Left renal pelvis (tissue), 4 donors: Measurements from ENCODE around the gene HRH1. TPM values are rescaled to one million over a fixed set of nuclear protein-coding genes. Genes with fewer than 3 reads are reported as not detected.
"Not testable (repeated sequence)": the region's sequence is repeated elsewhere in the genome, so short reads cannot be mapped to it uniquely, and the experiment has no call there.

Source experiments
- DNase-seq, 4 donors: peaks; one replicate each; pipeline ENCODE4 v3.0.0-alpha.2; 2013; ENCODE audit warnings: low read depth in 4 of 4, low spot score in 3 of 4
- polyA plus RNA-seq, 4 donors: library from polyadenylated mRNA; unstranded; fragments of 120-200 nt; gene quantifications; one replicate each; pipeline ENCODE4 v1.2.1, GENCODE V29; 2013; ENCODE audit not compliant: insufficient read length in 4 of 4

Gene HRH1
- polyA plus RNA-seq, 4 donors, result 2.2 to 11.6 (median 3.1) TPM

DNA sequence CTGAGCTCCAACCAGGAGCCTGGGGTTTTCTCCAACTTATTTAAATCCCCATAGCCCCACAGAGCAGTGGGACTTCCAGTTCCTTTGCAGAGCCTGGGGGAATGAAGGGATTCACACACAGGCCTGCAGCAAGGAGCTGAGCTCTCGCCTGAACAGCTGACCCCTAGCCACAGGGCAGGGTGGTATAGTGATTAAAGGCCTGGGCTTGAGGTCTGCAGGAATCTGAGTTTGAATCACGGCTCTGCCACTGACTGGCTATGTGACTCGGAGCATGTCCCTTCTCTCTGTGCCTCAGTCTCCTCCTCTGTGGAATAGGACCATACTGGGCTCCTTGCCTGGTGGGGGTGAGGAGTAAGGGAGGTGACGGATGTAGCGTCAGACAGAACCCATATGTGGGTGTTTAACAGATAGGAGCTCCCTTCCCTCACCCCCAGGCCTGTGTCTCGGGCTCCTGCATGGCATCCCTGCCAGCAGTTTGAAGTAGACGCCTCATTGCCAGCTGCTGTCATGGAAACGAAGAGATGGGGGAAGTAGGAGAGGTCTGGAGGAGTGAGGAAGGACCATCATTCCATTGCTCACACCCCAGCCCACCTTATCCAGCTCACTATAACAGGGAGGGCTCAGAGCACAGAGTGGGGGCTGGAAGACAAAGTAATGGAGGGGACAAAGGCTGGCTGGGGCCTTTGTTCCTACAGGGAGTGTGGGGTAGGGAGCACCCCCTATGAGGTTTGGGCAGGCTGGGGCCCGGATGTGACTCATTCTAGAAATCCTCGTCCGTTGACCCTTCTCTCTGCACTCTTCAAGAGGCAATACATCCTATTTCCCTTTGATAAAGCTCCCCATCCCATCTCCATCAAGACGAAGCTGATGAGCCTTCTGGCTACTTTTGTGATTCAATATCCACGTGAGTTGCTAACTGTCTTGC is 14.8 kb downstream of the HRH1 start:
- no peak for DNase-seq

DNA sequence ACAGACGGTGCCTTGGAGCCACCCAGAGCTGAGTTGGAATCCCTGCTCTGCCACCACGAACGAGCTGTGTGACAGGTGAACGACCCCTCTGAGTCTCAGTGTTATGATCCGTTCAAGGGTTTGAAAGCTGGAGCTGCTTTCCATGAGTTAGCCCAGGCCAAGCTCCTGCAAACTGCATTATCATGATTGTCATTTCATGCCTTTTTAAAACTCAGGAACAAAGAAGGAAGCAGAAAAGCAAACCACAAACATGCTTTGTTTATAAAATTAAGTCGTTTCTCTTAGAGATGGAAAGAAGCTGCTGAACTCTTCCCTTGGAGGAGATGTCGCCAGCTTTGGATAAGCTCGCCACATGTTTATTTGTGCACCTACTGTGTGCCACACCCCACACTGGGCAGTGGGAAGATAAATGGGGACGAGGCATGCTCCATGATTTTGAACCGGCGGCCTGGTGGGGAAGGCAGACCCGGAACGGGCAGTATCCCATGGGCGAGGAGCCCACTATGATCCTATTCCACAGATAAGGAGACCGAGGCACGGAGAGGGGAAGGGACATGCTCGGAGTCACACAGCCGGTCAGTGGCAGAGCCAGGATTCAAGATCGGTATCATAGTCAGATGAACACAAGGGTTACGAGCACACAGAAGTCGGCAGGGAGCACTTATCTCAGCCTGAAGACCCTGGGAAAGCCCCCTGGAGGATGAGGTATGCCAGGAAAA is 15.9 kb downstream of the HRH1 start:
- DNase-seq, result no peak

DNA sequence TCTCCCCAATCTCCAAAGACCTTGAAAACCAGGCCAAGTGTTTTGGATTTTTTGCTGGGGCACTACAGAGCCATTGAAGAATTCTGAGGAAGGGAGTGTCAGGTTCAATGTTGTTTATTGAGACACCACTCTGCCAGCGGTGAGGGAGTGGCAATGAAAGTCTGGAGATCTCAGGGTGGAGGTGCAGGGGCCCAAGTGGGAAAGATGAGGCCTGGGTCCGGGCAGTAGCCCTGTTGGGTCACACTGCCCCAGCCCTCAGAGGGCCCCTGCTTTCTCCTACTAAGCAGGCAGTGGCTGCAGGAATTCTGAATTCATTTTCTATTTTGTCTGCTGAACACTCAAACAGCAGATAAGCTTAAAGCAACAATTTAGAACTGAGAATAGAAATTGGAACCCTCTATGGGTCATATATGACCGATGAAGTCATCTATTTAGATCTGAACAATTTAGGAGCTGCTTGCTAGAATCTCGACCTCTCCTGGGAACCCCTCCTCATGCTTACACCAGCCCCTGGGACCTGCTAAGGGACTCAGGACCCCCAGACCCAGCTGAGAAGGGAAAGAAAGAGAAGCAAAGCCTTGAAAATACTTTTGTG is 17.9 kb downstream of the HRH1 start:
- DNase-seq, result no peak

DNA sequence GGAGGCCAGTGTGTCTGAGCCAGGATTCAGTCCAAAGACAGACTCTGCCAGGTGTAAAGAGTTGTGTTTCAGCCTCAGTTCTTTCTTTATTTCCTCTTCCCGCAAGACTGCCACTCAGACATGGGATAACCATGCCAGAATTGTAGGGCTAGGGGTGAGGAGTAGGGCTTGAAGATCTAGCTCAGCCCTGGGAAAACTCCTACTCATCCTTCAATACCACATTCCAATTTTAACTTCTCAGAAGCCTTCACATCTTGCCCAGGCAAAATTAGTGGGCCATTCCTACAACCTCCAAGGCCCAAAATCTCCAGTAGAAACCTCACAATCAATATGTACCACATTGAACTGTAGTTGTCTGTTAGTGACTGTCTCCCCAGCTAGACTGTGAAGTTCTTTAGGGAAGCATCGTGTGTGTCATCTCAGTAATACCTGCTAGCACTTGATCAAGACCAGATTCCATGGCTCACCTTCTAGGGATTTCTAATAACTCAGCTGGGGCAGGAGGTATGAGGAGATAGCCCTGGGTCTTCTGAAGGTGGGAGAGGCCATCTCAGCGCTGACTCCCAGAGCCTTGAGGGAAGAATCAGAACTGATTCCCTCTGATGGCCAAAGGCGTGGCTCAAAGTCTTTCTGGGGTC is 19.7 kb downstream of the HRH1 start:
- no peak for DNase-seq

DNA sequence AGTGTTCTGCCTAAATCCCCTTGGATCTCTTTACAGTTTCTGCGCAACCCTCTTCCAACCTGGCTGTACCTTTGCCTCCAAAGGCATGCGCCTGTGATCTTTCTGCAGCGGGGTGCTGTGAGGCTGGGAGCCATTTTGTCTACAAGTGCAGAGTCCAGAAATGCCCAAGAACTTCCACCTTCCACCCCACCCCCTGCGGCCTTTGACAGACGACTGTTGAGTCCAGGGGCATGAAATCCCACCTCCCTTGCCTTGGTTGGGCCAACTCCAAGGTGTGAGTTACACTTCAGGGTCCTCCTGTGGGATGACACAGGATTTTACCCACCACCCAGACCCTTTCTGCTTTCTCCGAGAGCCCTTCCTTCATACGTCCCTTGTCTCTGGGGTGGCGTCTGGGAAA is 24.1 kb downstream of the HRH1 start:
- no peak for DNase-seq

GRCh38 chr3:11184328-11184969 is 30.2 kb downstream of the HRH1 start:
- not testable (repeated sequence) for DNase-seq

GRCh38 chr3:11185144-11185543 is 30.9 kb downstream of the HRH1 start:
- DNase-seq, result no peak

DNA sequence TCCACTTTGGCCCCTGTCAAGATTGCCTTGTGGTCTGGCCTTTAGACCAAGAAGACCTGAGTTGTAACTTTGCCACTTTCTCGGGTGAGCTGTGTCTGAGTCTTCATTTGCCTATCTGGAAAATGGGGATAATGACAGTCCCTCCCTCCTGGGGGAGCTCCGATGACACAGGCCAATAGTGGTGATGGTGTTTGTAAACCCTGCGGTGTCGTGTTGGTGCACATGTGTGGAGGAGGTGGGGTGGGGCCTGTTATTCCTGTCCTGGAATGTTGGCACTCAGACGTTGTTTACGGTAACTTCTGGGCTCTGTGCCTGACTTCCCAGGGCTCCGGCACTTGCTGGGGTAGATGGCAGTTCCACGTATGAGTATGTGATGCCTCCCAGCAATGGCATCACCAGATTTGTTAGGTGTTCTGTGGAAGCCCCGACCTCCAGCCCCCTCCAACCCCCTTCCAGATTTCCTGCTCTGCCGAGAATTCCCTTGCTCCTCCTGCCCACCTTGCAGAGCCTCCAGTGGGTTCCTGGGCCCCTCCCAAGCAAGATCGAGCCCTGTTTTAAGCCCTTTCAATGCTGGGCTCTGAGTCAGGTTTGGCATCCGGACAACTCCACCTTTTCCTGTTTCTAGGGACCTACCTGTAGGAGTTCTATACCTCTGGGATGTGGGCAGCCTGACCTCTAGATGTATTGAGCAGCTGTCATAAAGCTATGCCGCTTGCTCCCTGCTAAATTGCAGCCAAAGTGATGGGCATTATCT is 31.4 kb downstream of the HRH1 start:
- no peak for DNase-seq

DNA sequence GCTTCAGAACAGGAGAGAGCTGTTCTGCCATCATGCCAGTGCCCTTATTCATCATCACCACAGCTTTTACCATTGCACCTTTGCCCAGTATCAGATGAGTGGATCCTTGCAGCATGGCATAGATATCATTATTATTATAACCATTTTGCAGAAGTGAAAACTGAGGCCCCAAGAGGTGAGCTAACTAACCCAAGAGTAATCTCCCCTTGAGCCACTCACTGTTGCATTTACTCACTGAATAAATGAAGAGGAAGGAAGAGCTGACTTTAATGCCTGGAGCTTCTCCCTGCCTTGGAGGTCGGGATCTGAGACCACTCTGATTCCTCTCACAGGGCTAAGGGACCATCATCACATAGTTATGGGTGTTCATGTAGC is 32.0 kb downstream of the HRH1 start:
- no peak for DNase-seq

DNA sequence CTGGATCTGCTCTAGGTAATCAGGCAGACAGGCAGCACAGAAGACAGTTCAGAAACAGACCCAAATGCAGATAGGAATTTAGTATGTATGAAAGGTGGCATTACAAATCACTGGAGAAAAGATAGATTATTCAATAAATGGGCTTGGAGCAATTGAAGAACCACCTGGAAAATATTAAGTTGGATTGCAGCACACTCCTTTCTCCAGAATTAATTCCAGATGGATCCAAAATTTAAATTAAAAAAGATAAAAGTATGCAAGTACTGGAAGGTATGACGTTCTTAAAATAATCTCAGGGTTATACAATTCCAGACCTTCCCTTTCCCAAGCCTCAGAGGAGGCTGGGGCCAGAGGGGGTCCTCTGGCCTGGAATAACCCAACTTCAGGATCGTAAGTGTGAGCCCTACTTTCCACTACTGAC is 32.5 kb downstream of the HRH1 start:
- DNase-seq, result no peak

DNA sequence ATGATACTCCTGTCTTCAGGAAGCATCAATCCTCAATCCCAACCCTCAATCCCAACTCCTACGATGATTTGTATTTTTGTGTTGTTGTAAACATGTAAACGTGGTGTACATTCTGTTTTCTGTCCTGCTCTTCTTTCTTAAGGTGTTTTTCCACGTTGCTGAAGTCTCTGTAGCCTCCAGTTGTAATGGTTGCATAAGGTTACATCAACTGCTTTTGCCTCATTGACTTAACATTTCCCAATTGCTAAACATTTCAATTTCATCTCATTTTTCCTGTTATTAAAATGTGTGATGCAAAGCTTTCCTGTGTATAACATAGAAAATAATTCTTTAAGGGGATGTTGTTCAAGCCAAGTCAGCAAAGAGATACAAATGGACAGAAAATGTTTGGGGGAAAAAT is 33.4 kb downstream of the HRH1 start:
- no peak for DNase-seq

DNA sequence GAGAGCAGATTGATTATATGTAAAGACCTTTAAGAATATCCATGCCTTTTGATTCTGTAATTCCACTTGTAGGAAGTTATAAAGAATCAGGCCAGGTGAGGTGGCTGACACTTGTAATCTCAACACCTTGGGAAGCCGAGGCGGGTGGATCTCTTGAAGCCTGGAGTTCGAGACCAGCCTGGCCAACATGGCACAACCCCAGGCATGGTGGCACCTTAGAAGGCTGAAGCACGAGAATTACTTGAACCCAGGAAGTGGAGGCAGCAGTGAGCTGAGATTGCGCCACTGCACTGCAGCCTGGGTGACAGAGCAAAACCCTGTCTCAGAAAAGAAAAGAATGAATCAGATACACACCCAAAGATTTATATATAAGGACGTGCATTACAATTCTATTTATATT is 33.9 kb downstream of the HRH1 start:
- no peak for DNase-seq

DNA sequence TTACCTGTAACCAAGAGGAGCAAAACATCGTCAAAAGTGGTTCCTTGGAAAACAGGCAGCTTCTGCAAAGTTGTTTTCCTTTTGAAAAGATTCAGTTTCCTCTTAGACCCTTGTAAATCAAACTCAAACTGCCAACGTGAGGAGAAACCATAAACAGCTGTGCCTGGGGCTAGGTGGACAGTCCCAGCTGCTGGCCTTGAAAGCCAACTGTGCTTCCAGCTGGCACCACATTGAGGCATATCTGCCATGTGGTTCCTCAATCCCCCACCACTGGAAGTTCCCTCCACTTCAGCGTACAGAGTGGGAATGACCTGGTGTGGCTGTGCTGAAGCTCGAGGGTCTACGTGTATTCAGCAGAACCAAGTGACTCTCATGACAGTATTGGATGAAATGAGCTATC is 40.9 kb downstream of the HRH1 start:
- DNase-seq, result no peak

- DNase-seq, result no peak
Observed at GRCh38 chr3:11195721-11196332, 41.5 kb downstream of the HRH1 start.

GRCh38 chr3:11197484-11197883 is 43.2 kb downstream of the HRH1 start:
- no peak for DNase-seq

DNA sequence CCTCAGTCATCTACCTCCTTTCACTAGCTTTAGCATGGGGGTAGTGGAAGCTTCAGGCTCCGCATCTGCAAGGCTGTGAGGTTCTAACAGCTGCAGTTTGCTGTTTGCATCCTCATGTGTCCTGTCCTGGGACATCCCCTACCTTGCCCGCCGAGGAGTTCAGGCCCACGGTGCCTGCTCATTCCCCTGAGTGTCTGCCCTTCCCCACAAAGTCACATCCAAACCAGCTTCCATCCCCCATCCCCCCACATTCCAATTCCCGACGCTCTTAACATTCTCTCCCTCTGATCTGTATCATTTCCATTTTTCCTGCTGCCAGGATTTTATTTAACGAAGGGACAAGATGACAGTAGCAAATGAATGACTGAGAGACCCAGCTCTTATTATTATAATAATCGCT is 43.8 kb downstream of the HRH1 start:
- DNase-seq, result no peak

- DNase-seq, result no peak
Observed at GRCh38 chr3:11198495-11198894, 44.2 kb downstream of the HRH1 start.

DNA sequence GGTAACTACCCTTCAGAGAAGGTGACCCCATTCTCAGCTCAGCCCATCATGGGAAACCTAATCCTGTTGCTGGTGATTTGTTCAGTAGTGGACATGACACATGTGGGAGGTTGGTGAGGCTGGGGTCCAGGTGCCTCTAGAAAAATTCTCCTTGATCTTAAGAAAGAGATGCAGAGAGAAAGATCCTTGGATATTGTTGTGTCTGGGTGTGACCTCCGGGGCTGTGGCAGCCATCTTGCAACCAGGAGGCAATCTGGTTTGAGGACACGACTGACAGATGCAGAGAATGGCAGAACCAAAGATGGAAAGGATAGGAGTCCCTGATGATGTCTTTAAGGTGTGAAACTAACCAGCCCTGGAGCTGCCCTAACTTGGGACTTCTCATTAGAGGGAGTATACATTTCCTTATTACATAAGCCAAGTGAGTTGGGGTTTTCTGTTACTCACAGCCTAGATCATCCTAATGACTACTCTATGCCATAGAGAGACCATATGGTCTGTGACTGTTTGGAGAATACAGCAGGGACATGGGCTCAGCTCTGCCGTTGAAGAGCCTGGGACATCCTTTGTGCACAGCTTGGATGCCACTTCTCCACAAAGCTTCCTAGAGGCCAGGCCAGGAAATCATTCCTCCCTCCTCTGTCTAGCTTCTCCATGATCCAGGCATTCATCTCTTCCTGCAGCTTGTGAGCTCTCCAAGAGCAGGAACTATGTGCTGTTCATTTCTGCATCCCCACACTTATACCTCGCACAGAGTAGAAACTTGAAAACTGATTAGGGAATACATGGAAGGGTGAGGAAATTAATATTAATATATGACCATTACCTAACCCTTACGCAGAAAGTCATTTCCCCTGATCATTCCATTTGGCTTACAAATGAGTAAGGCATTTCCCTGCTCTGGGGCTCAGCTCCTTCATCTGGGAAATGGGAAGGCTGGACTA is 45.9 kb downstream of the HRH1 start:
- DNase-seq, result no peak
